GM23338 (cell line): Measurements from ENCODE around the gene RNF19B. TPM values are rescaled to one million over a fixed set of nuclear protein-coding genes. Genes with fewer than 3 reads are reported as not detected.
A peak's percentile ranks its signal among the peaks of the same experiment; 100 is the strongest.

Experiments used
- ATAC-seq: fragments of 200-7000 bp; cut with Tn5 transposase; 3 replicates; pipeline ENCODE4 v1.9.1; 2020
- DNase-seq: peaks from one replicate; pipeline ENCODE4 v3.0.0-alpha.2; 2015; ENCODE audit warnings: low spot score
- H2AFZ ChIP-seq: fragments of 200-600 bp; sonication (generic); 2 replicates; pipeline ENCODE4 v1.8.0; 2016; ENCODE audit warnings: antibody characterized with exemption, mild to moderate bottlenecking, moderate library complexity
- H3F3A ChIP-seq: fragments of 200-600 bp; sonication (generic); replicated peaks from 2 replicates; pipeline ENCODE4 v1.8.0; 2017; ENCODE audit warnings: antibody characterized with exemption, mixed run types, low read depth
- H3K27ac ChIP-seq: fragments of 200-600 bp; sonication (generic); 2 replicates; pipeline ENCODE4 v1.6.1; 2016; ENCODE audit warnings: low read depth
- H3K27me3 ChIP-seq: fragments of 200-600 bp; sonication (generic); 2 replicates; pipeline ENCODE4 v1.8.0; 2016; ENCODE audit warnings: mild to moderate bottlenecking, mixed run types, moderate library complexity; ENCODE audit not compliant: insufficient read depth
- H3K36me3 ChIP-seq: fragments of 200-600 bp; sonication (generic); 2 replicates; pipeline ENCODE4 v1.8.0; 2016; ENCODE audit warnings: mild to moderate bottlenecking; ENCODE audit not compliant: insufficient read depth
- H3K4me1 ChIP-seq: fragments of 200-600 bp; sonication (generic); 2 replicates; pipeline ENCODE4 v1.8.0; 2016; ENCODE audit warnings: mild to moderate bottlenecking, moderate library complexity; ENCODE audit not compliant: insufficient read depth
- H3K4me2 ChIP-seq: fragments of 200-600 bp; sonication (generic); 2 replicates; pipeline ENCODE4 v1.7.1; 2017; ENCODE audit warnings: mixed run types
- H3K4me3 ChIP-seq: fragments of 200-600 bp; sonication (generic); 2 replicates; pipeline ENCODE4 v1.6.1; 2016; ENCODE audit warnings: mixed run types
- H3K79me2 ChIP-seq: fragments of 200-600 bp; sonication (generic); replicated peaks from 2 replicates; pipeline ENCODE4 v1.8.0; 2017; ENCODE audit warnings: mild to moderate bottlenecking; ENCODE audit not compliant: insufficient read depth
- H3K9me2 ChIP-seq: fragments of 200-600 bp; sonication (generic); 2 replicates; pipeline ENCODE4 v1.8.0; 2017; ENCODE audit not compliant: insufficient read depth
- H4K20me1 ChIP-seq: fragments of 200-600 bp; sonication (generic); replicated peaks from 2 replicates; pipeline ENCODE4 v1.8.0; 2017; ENCODE audit warnings: mild to moderate bottlenecking; ENCODE audit not compliant: insufficient read depth
- H3K27ac Mint-ChIP-seq: 2 replicates; pipeline ENCODE4 v1.8.0; 2020; ENCODE audit warnings: inconsistent platforms, mild to moderate bottlenecking, moderate library complexity, mixed read lengths
- H3K27me3 Mint-ChIP-seq: 3 replicates; pipeline ENCODE4 v1.8.0; 2022; ENCODE audit warnings: low read depth, mild to moderate bottlenecking, moderate library complexity, mixed read lengths, inconsistent platforms; ENCODE audit not compliant: insufficient read depth, poor library complexity
- H3K36me3 Mint-ChIP-seq: 3 replicates; pipeline ENCODE4 v1.8.0; 2021; ENCODE audit warnings: low read depth, mild to moderate bottlenecking, inconsistent platforms, moderate library complexity, mixed read lengths
- H3K4me1 Mint-ChIP-seq: 3 replicates; pipeline ENCODE4 v1.8.0; 2020; ENCODE audit warnings: mild to moderate bottlenecking, inconsistent platforms, mixed read lengths
- H3K4me3 Mint-ChIP-seq: 3 replicates; pipeline ENCODE4 v1.8.0; 2021; ENCODE audit warnings: moderate library complexity, mild to moderate bottlenecking, inconsistent platforms, mixed read lengths
- H3K9me3 Mint-ChIP-seq: 3 replicates; pipeline ENCODE4 v1.8.0; 2020; ENCODE audit warnings: moderate library complexity, mild to moderate bottlenecking, inconsistent platforms, mixed read lengths
- CREB1 ChIP-seq: fragments of 250-450 bp; sonication (Bioruptor Pico); IDR thresholded peaks from 2 replicates; pipeline ENCODE4 v1.5.0; 2020; ENCODE audit warnings: low read depth, mild to moderate bottlenecking, moderate library complexity
- EZH2 ChIP-seq: fragments of 200-600 bp; sonication (generic); IDR thresholded peaks from one replicate; pipeline ENCODE4 v1.8.0; 2017; ENCODE audit warnings: antibody characterized with exemption, mild to moderate bottlenecking, low read depth; ENCODE audit not compliant: unreplicated experiment
- ZNF114 ChIP-seq: fragments of 250-450 bp; sonication (Bioruptor Pico); IDR thresholded peaks from 2 replicates; pipeline ENCODE4 v1.5.0; 2020; ENCODE audit warnings: mild to moderate bottlenecking, moderate library complexity
- polyA plus RNA-seq: library from polyadenylated mRNA; unstranded; fragments of >200 nt; fragmentation: Nextera tagmentation; extraction: Ambion mirVana; gene quantifications from 2 replicates; pipeline ENCODE4 v1.2.1, GENCODE V29; 2016
- total RNA-seq: library from RNA; depleted of rRNA; stranded (reverse); fragments of >200 nt; shearing (Covaris generic); gene quantifications from 2 replicates; pipeline ENCODE4 v1.2.3, GENCODE V29; 2014; rRNA removed
- TF ChIP-seq, protein P1 (sequence below): fragments of 250-450 bp; sonication (Bioruptor Pico); IDR thresholded peaks from 2 replicates; pipeline ENCODE4 v1.5.0; 2020; ENCODE audit warnings: mild to moderate bottlenecking, moderate library complexity
- TF ChIP-seq, protein P2 (sequence below): IDR thresholded peaks from one replicate; pipeline ENCODE4 v1.6.1; 2018; ENCODE audit warnings: antibody characterized with exemption; ENCODE audit not compliant: unreplicated experiment

Gene RNF19B
- total and polyA plus RNA-seq, 2 experiments from 2014 or later, result 2.9 to 11.9 TPM

DNA sequence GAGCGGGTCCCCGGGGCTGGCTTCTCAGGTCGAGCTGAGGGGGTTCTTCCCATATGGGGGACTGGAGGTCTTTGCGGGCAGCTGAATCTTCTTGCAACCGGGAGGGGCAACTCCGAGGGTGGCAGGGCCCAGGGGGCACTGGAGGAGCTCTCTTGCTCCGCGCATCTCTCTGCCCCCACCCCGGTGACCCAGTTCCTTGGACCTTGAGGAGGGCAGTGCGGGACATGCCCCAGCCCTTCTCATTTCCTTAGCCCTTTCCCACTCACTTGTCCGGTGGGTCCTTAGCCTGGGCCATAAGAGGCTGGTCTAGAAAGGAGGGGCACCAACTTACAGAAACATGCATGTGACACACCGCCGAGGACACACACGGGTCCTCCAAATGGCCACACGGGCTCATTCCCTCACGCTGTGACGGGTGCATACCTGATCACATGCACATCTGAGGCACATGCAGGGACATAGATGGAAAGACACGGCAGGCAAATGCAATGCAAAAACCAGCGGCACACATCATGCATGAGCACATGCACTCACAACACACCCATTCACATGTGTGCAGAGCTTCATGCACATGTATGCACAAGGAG is 77.7 kb downstream of the RNF19B start:
- Mint-ChIP-seq H3K9me3 (peaks cover 1% of the 10 kb centered on the region; the same call in 1 of the 3 replicates), H3K27me3 (peaks cover 38% of the 10 kb centered on the region), H3K4me1 (peaks cover 17% of the 10 kb centered on the region), H3K36me3 (peaks cover under 1% of the 10 kb centered on the region; the same call in 1 of the 3 replicates), H3K27ac (no peak overlapping the region), H3K4me3 (no peak overlapping the region; the same call in 2 of the 3 replicates)
- no peak overlapping the region for H3K27ac ChIP-seq
- no peak overlapping the region for H2AFZ ChIP-seq
- H3K4me2 ChIP-seq, result peak overlapping the region; percentile 74; the same call in 1 of the 2 replicates
- H3K9me2 ChIP-seq, result no peaks in the 10 kb centered on the region
- H4K20me1 ChIP-seq, result peaks cover 6% of the 10 kb centered on the region
- no peaks in the 10 kb centered on the region for H3K79me2 ChIP-seq
- no peaks in the 10 kb centered on the region for H3K36me3 ChIP-seq
- H3K4me1 ChIP-seq, result peaks cover 15% of the 10 kb centered on the region
- no peak overlapping the region; the same call in 1 of the 2 replicates for H3K4me3 ChIP-seq
- DNase-seq (no peak), ATAC-seq (peak; percentile 3; the same call in 1 of the 3 replicates)
- H3F3A ChIP-seq, result no peaks in the 10 kb centered on the region
- TF ChIP-seq EZH2 (no peak), CREB1 (CRISPR knock-in tag) (no peak), ZNF114 (CRISPR knock-in tag) (no peak)
- TF ChIP-seq, protein P1, sequence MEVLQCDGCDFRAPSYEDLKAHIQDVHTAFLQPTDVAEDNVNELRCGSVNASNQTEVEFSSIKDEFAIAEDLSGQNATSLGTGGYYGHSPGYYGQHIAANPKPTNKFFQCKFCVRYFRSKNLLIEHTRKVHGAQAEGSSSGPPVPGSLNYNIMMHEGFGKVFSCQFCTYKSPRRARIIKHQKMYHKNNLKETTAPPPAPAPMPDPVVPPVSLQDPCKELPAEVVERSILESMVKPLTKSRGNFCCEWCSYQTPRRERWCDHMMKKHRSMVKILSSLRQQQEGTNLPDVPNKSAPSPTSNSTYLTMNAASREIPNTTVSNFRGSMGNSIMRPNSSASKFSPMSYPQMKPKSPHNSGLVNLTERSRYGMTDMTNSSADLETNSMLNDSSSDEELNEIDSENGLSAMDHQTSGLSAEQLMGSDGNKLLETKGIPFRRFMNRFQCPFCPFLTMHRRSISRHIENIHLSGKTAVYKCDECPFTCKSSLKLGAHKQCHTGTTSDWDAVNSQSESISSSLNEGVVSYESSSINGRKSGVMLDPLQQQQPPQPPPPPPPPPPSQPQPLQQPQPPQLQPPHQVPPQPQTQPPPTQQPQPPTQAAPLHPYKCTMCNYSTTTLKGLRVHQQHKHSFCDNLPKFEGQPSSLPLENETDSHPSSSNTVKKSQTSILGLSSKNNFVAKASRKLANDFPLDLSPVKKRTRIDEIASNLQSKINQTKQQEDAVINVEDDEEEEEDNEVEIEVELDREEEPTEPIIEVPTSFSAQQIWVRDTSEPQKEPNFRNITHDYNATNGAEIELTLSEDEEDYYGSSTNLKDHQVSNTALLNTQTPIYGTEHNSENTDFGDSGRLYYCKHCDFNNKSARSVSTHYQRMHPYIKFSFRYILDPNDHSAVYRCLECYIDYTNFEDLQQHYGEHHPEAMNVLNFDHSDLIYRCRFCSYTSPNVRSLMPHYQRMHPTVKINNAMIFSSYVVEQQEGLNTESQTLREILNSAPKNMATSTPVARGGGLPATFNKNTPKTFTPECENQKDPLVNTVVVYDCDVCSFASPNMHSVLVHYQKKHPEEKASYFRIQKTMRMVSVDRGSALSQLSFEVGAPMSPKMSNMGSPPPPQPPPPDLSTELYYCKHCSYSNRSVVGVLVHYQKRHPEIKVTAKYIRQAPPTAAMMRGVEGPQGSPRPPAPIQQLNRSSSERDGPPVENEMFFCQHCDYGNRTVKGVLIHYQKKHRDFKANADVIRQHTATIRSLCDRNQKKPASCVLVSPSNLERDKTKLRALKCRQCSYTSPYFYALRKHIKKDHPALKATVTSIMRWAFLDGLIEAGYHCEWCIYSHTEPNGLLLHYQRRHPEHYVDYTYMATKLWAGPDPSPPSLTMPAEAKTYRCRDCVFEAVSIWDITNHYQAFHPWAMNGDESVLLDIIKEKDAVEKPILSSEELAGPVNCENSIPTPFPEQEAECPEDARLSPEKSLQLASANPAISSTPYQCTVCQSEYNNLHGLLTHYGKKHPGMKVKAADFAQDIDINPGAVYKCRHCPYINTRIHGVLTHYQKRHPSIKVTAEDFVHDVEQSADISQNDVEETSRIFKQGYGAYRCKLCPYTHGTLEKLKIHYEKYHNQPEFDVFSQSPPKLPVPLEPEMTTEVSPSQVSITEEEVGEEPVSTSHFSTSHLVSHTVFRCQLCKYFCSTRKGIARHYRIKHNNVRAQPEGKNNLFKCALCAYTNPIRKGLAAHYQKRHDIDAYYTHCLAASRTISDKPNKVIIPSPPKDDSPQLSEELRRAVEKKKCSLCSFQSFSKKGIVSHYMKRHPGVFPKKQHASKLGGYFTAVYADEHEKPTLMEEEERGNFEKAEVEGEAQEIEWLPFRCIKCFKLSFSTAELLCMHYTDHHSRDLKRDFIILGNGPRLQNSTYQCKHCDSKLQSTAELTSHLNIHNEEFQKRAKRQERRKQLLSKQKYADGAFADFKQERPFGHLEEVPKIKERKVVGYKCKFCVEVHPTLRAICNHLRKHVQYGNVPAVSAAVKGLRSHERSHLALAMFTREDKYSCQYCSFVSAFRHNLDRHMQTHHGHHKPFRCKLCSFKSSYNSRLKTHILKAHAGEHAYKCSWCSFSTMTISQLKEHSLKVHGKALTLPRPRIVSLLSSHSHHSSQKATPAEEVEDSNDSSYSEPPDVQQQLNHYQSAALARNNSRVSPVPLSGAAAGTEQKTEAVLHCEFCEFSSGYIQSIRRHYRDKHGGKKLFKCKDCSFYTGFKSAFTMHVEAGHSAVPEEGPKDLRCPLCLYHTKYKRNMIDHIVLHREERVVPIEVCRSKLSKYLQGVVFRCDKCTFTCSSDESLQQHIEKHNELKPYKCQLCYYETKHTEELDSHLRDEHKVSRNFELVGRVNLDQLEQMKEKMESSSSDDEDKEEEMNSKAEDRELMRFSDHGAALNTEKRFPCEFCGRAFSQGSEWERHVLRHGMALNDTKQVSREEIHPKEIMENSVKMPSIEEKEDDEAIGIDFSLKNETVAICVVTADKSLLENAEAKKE (CRISPR knock-in tag), result no peak
- TF ChIP-seq, protein P2, sequence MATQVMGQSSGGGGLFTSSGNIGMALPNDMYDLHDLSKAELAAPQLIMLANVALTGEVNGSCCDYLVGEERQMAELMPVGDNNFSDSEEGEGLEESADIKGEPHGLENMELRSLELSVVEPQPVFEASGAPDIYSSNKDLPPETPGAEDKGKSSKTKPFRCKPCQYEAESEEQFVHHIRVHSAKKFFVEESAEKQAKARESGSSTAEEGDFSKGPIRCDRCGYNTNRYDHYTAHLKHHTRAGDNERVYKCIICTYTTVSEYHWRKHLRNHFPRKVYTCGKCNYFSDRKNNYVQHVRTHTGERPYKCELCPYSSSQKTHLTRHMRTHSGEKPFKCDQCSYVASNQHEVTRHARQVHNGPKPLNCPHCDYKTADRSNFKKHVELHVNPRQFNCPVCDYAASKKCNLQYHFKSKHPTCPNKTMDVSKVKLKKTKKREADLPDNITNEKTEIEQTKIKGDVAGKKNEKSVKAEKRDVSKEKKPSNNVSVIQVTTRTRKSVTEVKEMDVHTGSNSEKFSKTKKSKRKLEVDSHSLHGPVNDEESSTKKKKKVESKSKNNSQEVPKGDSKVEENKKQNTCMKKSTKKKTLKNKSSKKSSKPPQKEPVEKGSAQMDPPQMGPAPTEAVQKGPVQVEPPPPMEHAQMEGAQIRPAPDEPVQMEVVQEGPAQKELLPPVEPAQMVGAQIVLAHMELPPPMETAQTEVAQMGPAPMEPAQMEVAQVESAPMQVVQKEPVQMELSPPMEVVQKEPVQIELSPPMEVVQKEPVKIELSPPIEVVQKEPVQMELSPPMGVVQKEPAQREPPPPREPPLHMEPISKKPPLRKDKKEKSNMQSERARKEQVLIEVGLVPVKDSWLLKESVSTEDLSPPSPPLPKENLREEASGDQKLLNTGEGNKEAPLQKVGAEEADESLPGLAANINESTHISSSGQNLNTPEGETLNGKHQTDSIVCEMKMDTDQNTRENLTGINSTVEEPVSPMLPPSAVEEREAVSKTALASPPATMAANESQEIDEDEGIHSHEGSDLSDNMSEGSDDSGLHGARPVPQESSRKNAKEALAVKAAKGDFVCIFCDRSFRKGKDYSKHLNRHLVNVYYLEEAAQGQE, result no peak
- H3K27me3 ChIP-seq, result peaks cover 57% of the 10 kb centered on the region

Other genes starting within 250 kb of the RNF19B start
- gene YARS1, start 147.5 kb downstream of the RNF19B start, total RNA-seq, result 158 and 182 TPM in 2 replicates
- 132 and 134 TPM in 2 replicates for gene YARS1, start 147.5 kb downstream of the RNF19B start, polyA plus RNA-seq
- gene S100PBP, start 147.2 kb downstream of the RNF19B start, total RNA-seq, result 60.5 and 65.2 TPM in 2 replicates
- gene S100PBP, start 147.2 kb downstream of the RNF19B start, polyA plus RNA-seq, result 21.9 and 30.6 TPM in 2 replicates
- 1.7 and 2.0 TPM in 2 replicates for gene FNDC5, start 93.9 kb downstream of the RNF19B start, total RNA-seq
- 0.28 and 1.0 TPM in 2 replicates for gene FNDC5, start 93.9 kb downstream of the RNF19B start, polyA plus RNA-seq
- 0.35 and 0.62 TPM in 2 replicates for gene HPCA, start 78.3 kb downstream of the RNF19B start, total RNA-seq
- gene HPCA, start 78.3 kb downstream of the RNF19B start, polyA plus RNA-seq, result 0.82 and 1.4 TPM in 2 replicates
- 11.7 and 13.6 TPM in 2 replicates for gene TMEM54, start 63.4 kb downstream of the RNF19B start, total RNA-seq
- 8.8 and 11.2 TPM in 2 replicates for gene TMEM54, start 63.4 kb downstream of the RNF19B start, polyA plus RNA-seq
- gene AK2, start 72.1 kb upstream of the RNF19B start, total RNA-seq, result 142 and 165 TPM in 2 replicates
- 121 and 125 TPM in 2 replicates for gene AK2, start 72.1 kb upstream of the RNF19B start, polyA plus RNA-seq
- gene AZIN2, start 116.3 kb upstream of the RNF19B start, total RNA-seq, result 1.2 and 1.4 TPM in 2 replicates
- gene AZIN2, start 116.3 kb upstream of the RNF19B start, polyA plus RNA-seq, result 0.28 and 0.37 TPM in 2 replicates
- 16.1 and 18.9 TPM in 2 replicates for gene TRIM62, start 217.2 kb upstream of the RNF19B start, total RNA-seq
- gene TRIM62, start 217.2 kb upstream of the RNF19B start, polyA plus RNA-seq, result 2.7 and 2.9 TPM in 2 replicates